ENCODE measurements around the gene MT1G. TPM values are rescaled to one million over a fixed set of nuclear protein-coding genes. Genes with fewer than 3 reads are reported as not detected.

MT1G gene
- total RNA-seq, 1 experiment from 2014 or later = 20.3 TPM

GRCh38 chr16:56662357-56663354, 5.2 kb downstream of the MT1G start:
- Histone ChIP-seq H3K4me3 (ENCODE audit: insufficient read depth, low read depth, low read length) (peak overlapping the region; percentile 48), H3K36me3 (replicated peaks; ENCODE audit: control insufficient read depth, insufficient read depth, low read length) (no peaks in the 10 kb centered on the region), H3K27me3 (ENCODE audit: control insufficient read depth, insufficient read depth, low read length) (peaks cover 97% of the 10 kb centered on the region)
- DNase-seq = peak; percentile 68

GRCh38 chr16:56658327-56658875, 9.5 kb downstream of the MT1G start:
- H3K27me3 ChIP-seq (ENCODE audit: control insufficient read depth, insufficient read depth, low read length) = peaks cover 60% of the 10 kb centered on the region
- H3K4me3 ChIP-seq (ENCODE audit: insufficient read depth, low read depth, low read length) = peak overlapping the region; percentile 66
- DNase-seq = peak; percentile 47

GRCh38 chr16:56657555-56658326, 10.1 kb downstream of the MT1G start, which contains the start of gene MT1F:
TSS of gene MT1F (plus strand) at chr16:56657959. CDS start at chr16:56658059, 100 bp downstream.
- Histone ChIP-seq H3K4me3 (ENCODE audit: insufficient read depth, low read depth, low read length) (peak within 1 kb of the TSS; percentile 66), H3K27me3 (ENCODE audit: control insufficient read depth, insufficient read depth, low read length) (peaks cover 57% of the 10 kb centered on the region), H3K36me3 (replicated peaks; ENCODE audit: control insufficient read depth, insufficient read depth, low read length) (no peaks in the 10 kb centered on the region)
- peak; percentile 96 for DNase-seq

More at GRCh38 chr16:56658327-56658875, 9.5 kb downstream of the MT1G start:
- H3K36me3 ChIP-seq (replicated peaks; ENCODE audit: control insufficient read depth, insufficient read depth, low read length) = no peaks in the 10 kb centered on the region

- no peaks in the 10 kb centered on the region for H3K36me3 ChIP-seq (replicated peaks; ENCODE audit: control insufficient read depth, insufficient read depth, low read length)
- peaks cover 34% of the 10 kb centered on the region for H3K27me3 ChIP-seq (ENCODE audit: control insufficient read depth, insufficient read depth, low read length)
- H3K4me3 ChIP-seq (ENCODE audit: insufficient read depth, low read depth, low read length) = no peak overlapping the region
- DNase-seq = no peak
Observed at GRCh38 chr16:56653218-56653617, 14.6 kb downstream of the MT1G start.

GRCh38 chr16:56652600-56652999, 15.3 kb downstream of the MT1G start:
- Histone ChIP-seq H3K4me3 (ENCODE audit: insufficient read depth, low read depth, low read length) (no peak overlapping the region), H3K27me3 (ENCODE audit: control insufficient read depth, insufficient read depth, low read length) (peaks cover 35% of the 10 kb centered on the region), H3K36me3 (replicated peaks; ENCODE audit: control insufficient read depth, insufficient read depth, low read length) (no peaks in the 10 kb centered on the region)
- DNase-seq = no peak

- Histone ChIP-seq H3K4me3 (ENCODE audit: insufficient read depth, low read depth, low read length) (no peak within 1 kb of the TSS), H3K36me3 (replicated peaks; ENCODE audit: control insufficient read depth, insufficient read depth, low read length) (no peaks in the 10 kb centered on the region), H3K27me3 (ENCODE audit: control insufficient read depth, insufficient read depth, low read length) (peaks cover 43% of the 10 kb centered on the region)
- DNase-seq = no peak
Observed at GRCh38 chr16:56651586-56651985, 16.3 kb downstream of the MT1G start, which contains the start of gene MT1B. TSS of gene MT1B (plus strand) at chr16:56651886. CDS start at chr16:56651954, 68 bp downstream.

GRCh38 chr16:56649820-56650219, 18.0 kb downstream of the MT1G start:
- DNase-seq = no peak
- H3K4me3 ChIP-seq (ENCODE audit: insufficient read depth, low read depth, low read length) = no peak overlapping the region
- H3K27me3 ChIP-seq (ENCODE audit: control insufficient read depth, insufficient read depth, low read length) = peaks cover 57% of the 10 kb centered on the region
- H3K36me3 ChIP-seq (replicated peaks; ENCODE audit: control insufficient read depth, insufficient read depth, low read length) = no peaks in the 10 kb centered on the region

GRCh38 chr16:56649271-56649670, 18.6 kb downstream of the MT1G start:
- Histone ChIP-seq H3K36me3 (replicated peaks; ENCODE audit: control insufficient read depth, insufficient read depth, low read length) (no peaks in the 10 kb centered on the region), H3K27me3 (ENCODE audit: control insufficient read depth, insufficient read depth, low read length) (peaks cover 62% of the 10 kb centered on the region), H3K4me3 (ENCODE audit: insufficient read depth, low read depth, low read length) (no peak overlapping the region)
- no peak for DNase-seq

- peak; percentile 82 for DNase-seq
- Histone ChIP-seq H3K4me3 (ENCODE audit: insufficient read depth, low read depth, low read length) (peak overlapping the region; percentile 7; the same call in 1 of the 2 replicates), H3K36me3 (replicated peaks; ENCODE audit: control insufficient read depth, insufficient read depth, low read length) (no peaks in the 10 kb centered on the region), H3K27me3 (ENCODE audit: control insufficient read depth, insufficient read depth, low read length) (peaks cover 74% of the 10 kb centered on the region)
Observed at GRCh38 chr16:56647641-56648431, 20.0 kb downstream of the MT1G start.

GRCh38 chr16:56645838-56646237, 22.0 kb downstream of the MT1G start:
- Histone ChIP-seq H3K27me3 (ENCODE audit: control insufficient read depth, insufficient read depth, low read length) (peaks cover 83% of the 10 kb centered on the region), H3K36me3 (replicated peaks; ENCODE audit: control insufficient read depth, insufficient read depth, low read length) (no peaks in the 10 kb centered on the region)
- DNase-seq = no peak

GRCh38 chr16:56645311-56645710, 22.6 kb downstream of the MT1G start:
- H3K27me3 ChIP-seq (ENCODE audit: control insufficient read depth, insufficient read depth, low read length) = peaks cover 89% of the 10 kb centered on the region

More at GRCh38 chr16:56645838-56646237, 22.0 kb downstream of the MT1G start:
- H3K4me3 ChIP-seq (ENCODE audit: insufficient read depth, low read depth, low read length) = no peak overlapping the region

GRCh38 chr16:56643833-56644232, 24.0 kb downstream of the MT1G start:
- DNase-seq = no peak
- Histone ChIP-seq H3K36me3 (replicated peaks; ENCODE audit: control insufficient read depth, insufficient read depth, low read length) (no peaks in the 10 kb centered on the region), H3K27me3 (ENCODE audit: control insufficient read depth, insufficient read depth, low read length) (peaks cover 97% of the 10 kb centered on the region), H3K4me3 (ENCODE audit: insufficient read depth, low read depth, low read length) (peak overlapping the region; percentile 45; the same call in 1 of the 2 replicates)

More at GRCh38 chr16:56645311-56645710, 22.6 kb downstream of the MT1G start:
- H3K4me3 ChIP-seq (ENCODE audit: insufficient read depth, low read depth, low read length) = no peak overlapping the region
- no peaks in the 10 kb centered on the region for H3K36me3 ChIP-seq (replicated peaks; ENCODE audit: control insufficient read depth, insufficient read depth, low read length)
- DNase-seq = no peak

- peak; percentile 85 for DNase-seq
- Histone ChIP-seq H3K27me3 (ENCODE audit: control insufficient read depth, insufficient read depth, low read length) (peaks cover 97% of the 10 kb centered on the region), H3K4me3 (ENCODE audit: insufficient read depth, low read depth, low read length) (peak overlapping the region; percentile 45), H3K36me3 (replicated peaks; ENCODE audit: control insufficient read depth, insufficient read depth, low read length) (no peaks in the 10 kb centered on the region)
Observed at GRCh38 chr16:56643080-56643778, 24.6 kb downstream of the MT1G start.

Measured in H7 (cell line).